Subcutaneous abdominal adipose tissue (tissue), 5 donors: ENCODE results near the gene ZNF528.

ENCODE experiments used
- H3K27ac ChIP-seq: one replicate; pipeline ENCODE4 v1.7.0; 2013; ENCODE audit warnings: low read depth, mild to moderate bottlenecking, inconsistent platforms, low read length, moderate library complexity
- H3K27me3 ChIP-seq, 5 donors: one replicate each; pipeline ENCODE4 v1.7.0; 2013; ENCODE audit warnings: low read length in 5 of 5, inconsistent platforms in 1 of 5; ENCODE audit not compliant: control insufficient read depth in 5 of 5, insufficient read depth in 4 of 5
- H3K36me3 ChIP-seq, 5 donors: one replicate each; pipeline ENCODE4 v1.7.0; 2013; ENCODE audit warnings: low read length in 5 of 5; ENCODE audit not compliant: control insufficient read depth in 5 of 5, insufficient read depth in 5 of 5
- H3K4me1 ChIP-seq, 5 donors: one replicate each; pipeline ENCODE4 v1.7.0; 2013; ENCODE audit warnings: low read length in 5 of 5, mild to moderate bottlenecking in 3 of 5, moderate library complexity in 1 of 5; ENCODE audit not compliant: control insufficient read depth in 5 of 5, insufficient read depth in 5 of 5
- H3K4me3 ChIP-seq, 5 donors: one replicate each; pipeline ENCODE4 v1.7.0; 2013; ENCODE audit warnings: low read length in 5 of 5, low read depth in 1 of 5
- H3K9ac ChIP-seq, 5 donors: one replicate each; pipeline ENCODE4 v1.7.0; 2013; ENCODE audit warnings: low read length in 5 of 5, mild to moderate bottlenecking in 4 of 5, moderate library complexity in 3 of 5
- H3K9me3 ChIP-seq, 5 donors: one replicate each; pipeline ENCODE4 v1.7.0; 2013; ENCODE audit warnings: low read length in 5 of 5; ENCODE audit not compliant: control insufficient read depth in 5 of 5
- donor health status: healthy.
- donor health status: healthy.
- donor health status: healthy.
- donor health status: healthy.
- donor health status: healthy.

ZNF528 gene

DNA sequence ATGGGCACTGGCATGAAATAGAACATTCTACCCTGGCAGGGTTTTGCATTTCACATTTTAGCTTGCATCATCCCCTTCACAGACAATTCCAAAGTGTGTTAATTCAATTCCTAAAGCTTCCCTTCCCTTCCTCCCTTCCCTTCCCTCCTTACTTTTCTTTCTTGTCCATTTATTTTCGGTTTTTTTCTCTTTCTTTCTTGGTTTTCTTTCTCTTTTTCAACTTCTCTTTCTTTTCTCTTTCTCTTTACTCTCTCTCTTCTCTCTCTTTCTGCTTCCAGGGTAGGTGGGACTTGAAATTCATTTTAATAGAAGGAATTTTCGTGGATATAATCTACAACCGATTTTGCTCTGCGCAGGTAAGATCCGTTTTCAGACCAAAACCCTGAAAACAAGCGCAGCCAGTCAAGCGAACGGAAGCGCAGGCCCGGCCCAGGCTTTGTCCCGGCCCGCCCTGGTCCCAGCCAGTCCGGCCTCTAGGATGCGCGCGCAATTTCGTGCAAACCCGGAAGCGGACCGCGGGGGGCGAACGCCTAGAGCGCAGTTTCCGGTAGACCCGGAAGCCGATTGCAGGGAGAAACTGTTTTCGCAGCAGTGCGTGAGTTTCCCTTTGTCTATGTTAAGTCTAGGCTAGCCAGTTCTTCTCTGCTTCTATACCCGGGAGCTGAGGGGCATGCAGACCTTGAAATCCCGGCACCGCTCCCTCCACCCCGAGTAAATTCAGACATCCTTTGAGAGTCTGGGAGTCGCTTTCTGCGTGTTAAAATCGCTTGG is at the start of gene ZNF528:
Gene ZNF528 (plus strand): TSS at position 540 of the 771 bp plus-strand sequence. CDS start 4,165 bp downstream, outside the sequence.
- Histone ChIP-seq H3K4me1 (peaks cover 0 to 21% (median 20%) of the 10 kb centered on the region in 5 donors), H3K27me3 (no peaks in the 10 kb centered on the region), H3K9me3 (peaks cover 4 to 34% (median 21%) of the 10 kb centered on the region in 5 donors), H3K4me3 (peak within 1 kb of the TSS; percentile 97 to 100 (median 99)), H3K9ac (peak within 1 kb of the TSS; percentile 78 to 90 (median 89)), H3K36me3 (peaks cover 11 to 43% (median 34%) of the 10 kb centered on the region in 5 donors), H3K27ac (peak within 1 kb of the TSS; percentile 67)

DNA sequence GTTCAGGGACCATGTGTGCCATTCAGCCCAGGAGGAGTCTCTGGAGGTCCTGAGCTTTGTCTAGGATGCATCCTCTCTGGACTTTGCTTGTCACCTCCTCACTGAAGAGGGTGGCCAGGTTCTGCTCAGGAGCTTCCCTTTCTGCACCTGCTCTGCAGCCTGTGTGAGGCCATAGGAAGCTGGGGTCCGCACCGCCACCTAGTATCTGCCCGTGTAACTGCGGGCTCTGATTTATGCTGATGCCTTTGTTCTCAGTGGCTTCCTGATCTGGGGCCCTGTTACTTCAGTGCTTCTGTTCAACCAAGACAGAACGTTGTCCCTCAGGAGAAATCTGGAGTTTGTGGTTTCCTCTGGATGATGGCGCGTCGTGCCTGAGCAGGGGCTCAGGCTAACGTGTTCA is 46.1 kb upstream of the ZNF528 start:
- Histone ChIP-seq H3K27ac (no peak overlapping the region), H3K4me3 (no peak overlapping the region), H3K27me3 (no peaks in the 10 kb centered on the region), H3K9ac (no peak overlapping the region), H3K4me1 (no peaks in the 10 kb centered on the region), H3K36me3 (peaks cover 18 to 51% (median 31%) of the 10 kb centered on the region in 5 donors), H3K9me3 (peaks cover 4 to 19% (median 14%) of the 10 kb centered on the region in 5 donors)

DNA sequence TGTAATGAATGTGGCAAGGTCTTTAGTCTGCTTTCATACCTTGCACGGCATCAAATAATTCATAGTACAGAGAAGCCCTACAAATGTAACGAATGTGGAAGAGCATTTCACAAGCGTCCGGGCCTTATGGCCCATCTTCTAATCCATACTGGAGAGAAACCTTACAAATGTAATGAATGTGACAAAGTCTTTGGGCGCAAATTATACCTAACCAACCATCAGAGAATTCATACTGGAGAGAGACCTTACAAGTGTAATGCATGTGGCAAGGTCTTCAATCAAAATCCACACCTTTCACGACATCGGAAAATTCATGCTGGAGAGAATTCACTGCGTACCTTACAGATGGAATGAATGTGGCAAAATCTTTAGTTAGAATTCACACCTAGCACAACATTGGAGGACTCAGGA is 31.2 kb upstream of the ZNF528 start:
- peaks cover 0 to 17% (median 12%) of the 10 kb centered on the region in 5 donors for H3K4me1 ChIP-seq
- peaks cover 24 to 71% (median 54%) of the 10 kb centered on the region in 5 donors for H3K9me3 ChIP-seq
- peak overlapping the region in 4 of 5 donors; percentile 24 to 51 (median 36) for H3K4me3 ChIP-seq

DNA sequence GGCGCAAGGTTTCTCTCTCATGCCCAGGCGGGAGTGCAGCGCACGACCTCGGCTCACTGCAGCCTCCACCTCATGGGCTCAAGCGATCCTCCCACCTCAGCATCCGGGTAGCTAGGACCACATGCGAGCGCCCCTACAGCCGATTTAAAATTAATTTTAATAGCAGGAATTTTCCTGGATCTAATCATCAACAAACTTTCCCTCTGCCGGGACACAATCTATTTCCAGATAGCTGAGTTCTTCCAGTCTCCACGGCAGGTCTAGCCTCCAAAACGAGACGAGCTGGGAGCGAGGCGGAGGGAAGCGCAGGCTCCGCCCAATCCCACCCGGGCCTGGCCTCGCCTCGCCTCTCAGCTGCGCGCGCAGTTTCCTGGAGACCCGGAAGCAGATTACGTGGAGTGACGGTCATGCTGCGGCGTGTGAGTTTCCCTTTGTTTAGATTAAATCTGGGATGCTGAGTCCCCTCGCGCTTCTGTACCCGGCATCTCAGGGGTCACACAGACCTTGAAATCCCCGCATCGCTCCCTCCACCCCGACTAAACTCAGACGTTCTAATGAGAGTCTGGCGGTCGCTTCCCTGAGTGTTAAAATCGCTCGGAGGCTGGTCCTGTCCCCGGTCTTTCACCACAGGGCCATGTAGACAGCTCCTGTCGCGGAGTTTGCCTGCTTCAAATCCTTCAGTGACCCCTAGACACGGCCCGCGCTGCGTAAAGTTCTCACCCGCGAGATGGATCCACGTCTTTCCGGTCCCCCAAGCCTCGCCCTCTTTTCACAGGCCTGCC is 27.9 kb upstream of the ZNF528 start, which contains the start of gene ZNF880:
Gene ZNF880 (plus strand): TSS at position 365 of the 782 bp plus-strand sequence. CDS start 43 bp downstream, at position 408.
- peaks cover 0 to 17% (median 12%) of the 10 kb centered on the region in 5 donors for H3K4me1 ChIP-seq
- H3K9me3 ChIP-seq, result peaks cover 20 to 51% (median 37%) of the 10 kb centered on the region in 5 donors
- H3K9ac ChIP-seq, result peak within 1 kb of the TSS; percentile 88 to 97 (median 91)

More for the DNA sequence above, 31.2 kb upstream of the ZNF528 start:
- Histone ChIP-seq H3K9ac (no peak overlapping the region), H3K36me3 (peaks cover 8 to 21% (median 12%) of the 10 kb centered on the region in 5 donors), H3K27me3 (no peaks in the 10 kb centered on the region), H3K27ac (no peak overlapping the region)

DNA sequence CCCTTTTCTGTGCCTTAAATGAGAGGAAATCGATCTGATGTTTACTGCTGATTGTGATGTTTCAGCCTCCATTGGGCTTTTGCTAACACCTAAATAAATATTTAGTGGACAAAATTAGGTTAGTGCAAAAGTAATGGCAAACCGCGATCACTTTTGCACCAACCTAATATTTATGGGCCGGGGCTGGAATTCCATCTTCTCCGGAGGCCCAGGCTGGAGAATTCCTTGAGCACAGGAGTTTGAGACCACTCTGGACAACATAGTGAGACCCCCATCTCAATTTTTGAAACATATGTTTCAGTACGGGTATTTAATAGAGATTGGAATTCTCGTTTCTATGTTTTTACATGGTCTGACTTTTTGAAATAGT is 27.3 kb upstream of the ZNF528 start:
- Histone ChIP-seq H3K4me3 (peak overlapping the region; percentile 91 to 99 (median 95)), H3K27me3 (no peaks in the 10 kb centered on the region), H3K9me3 (peaks cover 17 to 45% (median 31%) of the 10 kb centered on the region in 5 donors), H3K27ac (peak overlapping the region; percentile 88), H3K4me1 (peaks cover 0 to 17% (median 12%) of the 10 kb centered on the region in 5 donors), H3K9ac (peak overlapping the region; percentile 88 to 97 (median 91)), H3K36me3 (peaks cover 20 to 32% (median 25%) of the 10 kb centered on the region in 5 donors)

More for the DNA sequence above, 27.9 kb upstream of the ZNF528 start, which contains the start of gene ZNF880:
- H3K27me3 ChIP-seq, result no peaks in the 10 kb centered on the region
- peak within 1 kb of the TSS; percentile 91 to 99 (median 95) for H3K4me3 ChIP-seq
- peak within 1 kb of the TSS; percentile 88 for H3K27ac ChIP-seq
- peaks cover 20 to 29% (median 24%) of the 10 kb centered on the region in 5 donors for H3K36me3 ChIP-seq

DNA sequence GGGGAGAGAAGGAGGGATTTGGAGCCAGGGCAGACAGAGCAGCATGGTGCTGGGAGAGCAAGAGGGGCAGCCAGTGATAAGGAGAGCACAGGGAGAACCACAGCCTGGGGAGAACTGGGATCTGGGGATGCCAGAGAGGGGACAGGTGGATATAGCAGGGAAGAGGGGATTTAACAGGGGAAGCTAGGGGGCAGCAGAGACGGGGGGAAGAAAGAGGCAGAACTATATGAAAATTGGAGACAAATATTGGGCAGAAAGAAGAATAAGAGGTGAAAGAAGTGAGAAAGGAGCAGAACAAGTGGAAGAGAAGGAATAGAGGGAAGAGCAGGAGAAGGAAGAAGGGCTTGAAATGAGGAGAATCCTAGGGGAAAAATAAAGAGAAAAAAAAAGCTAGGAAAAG is 6.5 kb upstream of the ZNF528 start:
- Histone ChIP-seq H3K27ac (no peak overlapping the region), H3K36me3 (peaks cover 4 to 15% (median 11%) of the 10 kb centered on the region in 5 donors), H3K27me3 (no peaks in the 10 kb centered on the region), H3K9me3 (peaks cover 11 to 73% (median 59%) of the 10 kb centered on the region in 5 donors), H3K4me3 (peak overlapping the region in 3 of 5 donors; percentile 8 to 34 (median 16)), H3K9ac (no peak overlapping the region), H3K4me1 (no peaks in the 10 kb centered on the region)

DNA sequence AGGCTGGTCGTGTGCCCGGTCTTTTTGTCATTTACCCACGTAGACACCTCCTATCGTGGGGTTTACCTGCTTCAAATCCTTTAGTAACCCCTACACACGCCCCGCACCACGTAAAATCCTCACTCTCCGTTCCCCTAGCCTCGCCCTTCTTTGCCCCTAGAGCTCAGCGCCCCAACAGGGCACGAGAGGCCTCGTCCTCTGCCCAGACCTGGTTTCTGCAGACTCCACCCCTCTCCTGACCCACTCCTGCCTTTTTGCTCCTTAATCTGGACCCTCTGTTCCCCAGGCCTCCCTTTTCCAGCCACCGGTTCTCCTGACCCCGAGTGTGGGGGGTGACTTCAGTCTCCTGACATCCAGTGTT is 412 bp downstream of the ZNF528 start:
- no peaks in the 10 kb centered on the region for H3K27me3 ChIP-seq
- H3K9me3 ChIP-seq, result peaks cover 4 to 34% (median 21%) of the 10 kb centered on the region in 5 donors
- H3K4me1 ChIP-seq, result peaks cover 0 to 21% (median 20%) of the 10 kb centered on the region in 5 donors
- peak overlapping the region; percentile 78 to 90 (median 89) for H3K9ac ChIP-seq
- peaks cover 11 to 49% (median 40%) of the 10 kb centered on the region in 5 donors for H3K36me3 ChIP-seq
- H3K27ac ChIP-seq, result peak overlapping the region; percentile 67
- peak overlapping the region; percentile 97 to 100 (median 99) for H3K4me3 ChIP-seq

DNA sequence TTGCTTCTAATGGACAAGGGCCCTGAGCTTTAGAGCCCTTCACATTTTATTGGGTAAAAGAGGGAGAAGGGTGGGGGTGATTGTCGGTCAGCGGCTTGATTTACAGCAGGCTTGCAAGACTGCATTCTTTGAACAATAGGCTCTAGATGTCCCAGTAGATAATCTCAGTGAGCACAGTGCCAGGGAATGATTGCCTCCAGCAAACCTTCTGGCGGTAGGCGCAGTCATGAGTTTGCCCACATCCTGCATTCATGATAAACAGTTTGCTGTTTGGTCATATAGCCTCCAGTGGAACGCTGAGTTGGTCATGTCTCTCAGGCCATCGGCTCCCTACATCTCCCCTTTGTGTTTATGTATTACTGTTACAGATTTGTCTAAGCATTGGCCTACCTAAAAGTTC is 12.6 kb downstream of the ZNF528 start:
- Histone ChIP-seq H3K4me3 (peak overlapping the region in 3 of 5 donors; percentile 2 to 42 (median 37)), H3K9ac (no peak overlapping the region), H3K27ac (no peak overlapping the region), H3K36me3 (peaks cover 53 to 89% (median 86%) of the 10 kb centered on the region in 5 donors), H3K27me3 (no peaks in the 10 kb centered on the region), H3K4me1 (no peaks in the 10 kb centered on the region), H3K9me3 (peaks cover 46 to 71% (median 67%) of the 10 kb centered on the region in 5 donors)

DNA sequence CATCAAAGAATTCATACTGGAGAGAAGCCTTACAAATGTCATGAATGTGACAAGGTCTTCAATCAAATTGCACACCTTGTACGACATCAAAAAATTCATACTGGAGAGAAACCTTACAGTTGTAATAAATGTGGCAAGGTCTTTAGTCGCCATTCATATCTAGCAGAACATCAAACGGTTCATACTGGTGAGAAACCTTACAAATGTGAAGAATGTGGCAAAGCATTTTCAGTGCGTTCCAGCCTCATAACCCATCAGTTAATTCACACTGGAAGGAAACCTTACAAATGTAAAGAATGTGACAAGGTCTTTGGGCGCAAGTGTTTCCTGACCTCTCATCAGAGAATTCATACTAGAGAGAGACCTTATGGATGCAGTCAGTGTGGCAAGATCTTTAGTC is 18.1 kb downstream of the ZNF528 start:
- Histone ChIP-seq H3K27me3 (no peaks in the 10 kb centered on the region), H3K4me1 (no peaks in the 10 kb centered on the region), H3K4me3 (peak overlapping the region in 3 of 5 donors; percentile 8 to 45 (median 12)), H3K9ac (no peak overlapping the region), H3K27ac (no peak overlapping the region), H3K9me3 (peaks cover 63 to 97% (median 92%) of the 10 kb centered on the region in 5 donors), H3K36me3 (peaks cover 31 to 35% (median 34%) of the 10 kb centered on the region in 5 donors)
